KMS-11 (cell line): ENCODE results near the gene ADAMTSL2.

Source experiments
- H2AFZ ChIP-seq: fragments of 200-600 bp; sonication (generic); 2 replicates; pipeline ENCODE4 v1.6.1; 2016; ENCODE audit warnings: antibody characterized with exemption, mixed run types, low read depth
- H3K27ac ChIP-seq: fragments of 200-600 bp; sonication (generic); 2 replicates; pipeline ENCODE4 v1.6.1; 2016; ENCODE audit warnings: mild to moderate bottlenecking, mixed run types
- H3K27me3 ChIP-seq: fragments of 200-600 bp; sonication (generic); 2 replicates; pipeline ENCODE4 v1.6.1; 2017; ENCODE audit warnings: mild to moderate bottlenecking, low read depth, mixed run types, moderate library complexity; ENCODE audit not compliant: insufficient read depth
- H3K36me3 ChIP-seq: fragments of 200-600 bp; sonication (generic); 2 replicates; pipeline ENCODE4 v1.6.1; 2017; ENCODE audit warnings: mild to moderate bottlenecking, mixed run types; ENCODE audit not compliant: insufficient read depth
- H3K4me1 ChIP-seq: fragments of 200-600 bp; sonication (generic); 2 replicates; pipeline ENCODE4 v1.6.1; 2016; ENCODE audit warnings: mild to moderate bottlenecking, low read depth, mixed run types; ENCODE audit not compliant: poor library complexity, severe bottlenecking
- H3K4me2 ChIP-seq: fragments of 200-600 bp; sonication (generic); 2 replicates; pipeline ENCODE4 v1.7.0; 2016; ENCODE audit warnings: mild to moderate bottlenecking, mixed run types
- H3K4me3 ChIP-seq: fragments of 200-600 bp; sonication (generic); IDR thresholded peaks from 2 replicates; pipeline ENCODE4 v1.6.1; 2017; ENCODE audit warnings: low read depth, low read length, mixed read lengths; ENCODE audit not compliant: insufficient read depth
- H3K79me2 ChIP-seq: fragments of 200-600 bp; sonication (generic); 2 replicates; pipeline ENCODE4 v1.6.1; 2016; ENCODE audit warnings: low read depth, mixed run types; ENCODE audit not compliant: insufficient read depth
- H3K9ac ChIP-seq: fragments of 200-600 bp; sonication (generic); 2 replicates; pipeline ENCODE4 v1.6.1; 2016; ENCODE audit warnings: mild to moderate bottlenecking, mixed run types
- H4K20me1 ChIP-seq: fragments of 200-600 bp; sonication (generic); 2 replicates; pipeline ENCODE4 v1.6.1; 2016; ENCODE audit warnings: mild to moderate bottlenecking, mixed run types; ENCODE audit not compliant: insufficient read depth
- TF ChIP-seq, protein P1 (sequence below): fragments of 200-600 bp; sonication (generic); conservative IDR thresholded peaks from 2 replicates; pipeline ENCODE4 v1.6.1; 2017; ENCODE audit warnings: low read depth, mild to moderate bottlenecking, antibody characterized with exemption, low read length, moderate library complexity, mixed read lengths

Gene ADAMTSL2

DNA sequence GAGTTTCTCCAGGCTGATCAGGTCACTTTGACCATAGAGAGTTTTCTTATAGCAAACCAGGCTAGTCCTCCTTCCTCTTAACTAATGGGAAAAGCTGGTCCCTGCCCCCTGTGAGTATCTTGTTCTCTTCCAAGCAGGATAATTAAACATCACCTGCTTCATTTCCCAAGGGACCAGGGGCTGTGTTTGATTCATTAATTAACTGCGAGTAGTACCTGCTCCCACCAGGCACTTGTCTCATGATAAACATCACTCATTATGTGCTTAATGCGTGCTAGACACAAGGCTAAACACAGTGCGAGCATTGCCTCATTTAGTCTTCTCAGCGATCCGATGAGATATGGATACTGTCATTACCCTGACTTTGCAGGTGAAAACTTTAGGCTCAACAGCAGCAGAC lies 76.3 kb downstream of the ADAMTSL2 start:
- no peak overlapping the region for H3K4me3 ChIP-seq
- H3K27ac ChIP-seq, result no peak overlapping the region
- no peaks in the 10 kb centered on the region for H4K20me1 ChIP-seq
- TF ChIP-seq, protein P1, sequence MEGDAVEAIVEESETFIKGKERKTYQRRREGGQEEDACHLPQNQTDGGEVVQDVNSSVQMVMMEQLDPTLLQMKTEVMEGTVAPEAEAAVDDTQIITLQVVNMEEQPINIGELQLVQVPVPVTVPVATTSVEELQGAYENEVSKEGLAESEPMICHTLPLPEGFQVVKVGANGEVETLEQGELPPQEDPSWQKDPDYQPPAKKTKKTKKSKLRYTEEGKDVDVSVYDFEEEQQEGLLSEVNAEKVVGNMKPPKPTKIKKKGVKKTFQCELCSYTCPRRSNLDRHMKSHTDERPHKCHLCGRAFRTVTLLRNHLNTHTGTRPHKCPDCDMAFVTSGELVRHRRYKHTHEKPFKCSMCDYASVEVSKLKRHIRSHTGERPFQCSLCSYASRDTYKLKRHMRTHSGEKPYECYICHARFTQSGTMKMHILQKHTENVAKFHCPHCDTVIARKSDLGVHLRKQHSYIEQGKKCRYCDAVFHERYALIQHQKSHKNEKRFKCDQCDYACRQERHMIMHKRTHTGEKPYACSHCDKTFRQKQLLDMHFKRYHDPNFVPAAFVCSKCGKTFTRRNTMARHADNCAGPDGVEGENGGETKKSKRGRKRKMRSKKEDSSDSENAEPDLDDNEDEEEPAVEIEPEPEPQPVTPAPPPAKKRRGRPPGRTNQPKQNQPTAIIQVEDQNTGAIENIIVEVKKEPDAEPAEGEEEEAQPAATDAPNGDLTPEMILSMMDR, result no peak
- no peak overlapping the region for H3K4me2 ChIP-seq
- H3K9ac ChIP-seq, result no peak overlapping the region
- no peaks in the 10 kb centered on the region for H3K36me3 ChIP-seq
- no peaks in the 10 kb centered on the region for H3K79me2 ChIP-seq
- no peaks in the 10 kb centered on the region for H3K4me1 ChIP-seq
- no peak overlapping the region for H2AFZ ChIP-seq
- peaks cover 71% of the 10 kb centered on the region for H3K27me3 ChIP-seq

GRCh38 chr9:133612051-133612450 lies 77.5 kb downstream of the ADAMTSL2 start:
- Histone ChIP-seq H3K9ac (no peak overlapping the region), H3K27me3 (peaks cover 67% of the 10 kb centered on the region), H2AFZ (no peak overlapping the region), H3K4me1 (no peaks in the 10 kb centered on the region), H3K4me3 (no peak overlapping the region), H3K4me2 (no peak overlapping the region), H3K79me2 (no peaks in the 10 kb centered on the region), H4K20me1 (no peaks in the 10 kb centered on the region), H3K36me3 (no peaks in the 10 kb centered on the region), H3K27ac (no peak overlapping the region)
- TF ChIP-seq, protein P1, result no peak

DNA sequence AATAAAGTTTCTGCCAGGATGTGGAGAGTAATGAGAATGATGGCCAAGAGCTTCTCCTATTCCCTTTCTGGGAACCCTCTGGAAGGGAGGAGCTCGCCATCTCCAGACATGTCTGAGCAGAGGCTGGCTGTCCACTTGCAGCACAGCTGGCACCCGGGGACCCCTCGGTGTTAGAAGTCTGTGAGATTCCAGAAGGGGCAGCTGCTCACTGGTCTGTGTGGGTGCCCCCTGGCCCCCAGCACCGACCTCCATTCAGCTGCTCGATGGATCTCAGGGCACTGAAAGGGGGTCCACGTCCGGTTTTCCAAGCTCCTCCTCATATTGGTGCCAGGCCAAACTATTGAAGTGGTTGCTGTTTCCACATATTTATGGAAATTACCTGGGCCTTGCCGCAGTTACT lies 78.3 kb downstream of the ADAMTSL2 start:
- H3K27ac ChIP-seq, result no peak overlapping the region
- no peak overlapping the region for H3K9ac ChIP-seq
- no peaks in the 10 kb centered on the region for H3K79me2 ChIP-seq
- H3K36me3 ChIP-seq, result no peaks in the 10 kb centered on the region
- H2AFZ ChIP-seq, result no peak overlapping the region
- no peaks in the 10 kb centered on the region for H4K20me1 ChIP-seq
- H3K4me1 ChIP-seq, result no peaks in the 10 kb centered on the region
- peaks cover 67% of the 10 kb centered on the region for H3K27me3 ChIP-seq
- TF ChIP-seq, protein P1, result no peak
- H3K4me2 ChIP-seq, result no peak overlapping the region
- H3K4me3 ChIP-seq, result no peak overlapping the region

- Histone ChIP-seq H3K27ac (no peak overlapping the region), H3K4me3 (no peak overlapping the region), H3K4me2 (no peak overlapping the region), H3K4me1 (no peaks in the 10 kb centered on the region), H3K27me3 (peaks cover 69% of the 10 kb centered on the region), H3K36me3 (no peaks in the 10 kb centered on the region), H3K79me2 (no peaks in the 10 kb centered on the region), H4K20me1 (no peaks in the 10 kb centered on the region), H3K9ac (no peak overlapping the region), H2AFZ (no peak overlapping the region)
- TF ChIP-seq, protein P1, result no peak
These were observed 78.9 kb downstream of the ADAMTSL2 start for GRCh38 chr9:133613432-133613831.
